H1 (cell line): ENCODE measurements around the gene ETV5. TPM values are rescaled to one million over a fixed set of nuclear protein-coding genes. Genes with fewer than 3 reads are reported as not detected.

Experiments used
- CTCF ChIA-PET: fragments of 300-600 bp; sonication (Branson Sonifier 250); formaldehyde crosslinking; loops from one replicate; lab custom pipeline; 2021; ENCODE audit not compliant: partially characterized antibody; lab: Charles Lee
- POLR2A ChIA-PET: fragments of 300-600 bp; sonication (Branson Sonifier 250); formaldehyde crosslinking; loops from one replicate; lab custom pipeline; 2021; ENCODE audit warnings: inconsistent platforms; ENCODE audit not compliant: partially characterized antibody; lab: Charles Lee
- DNase-seq, 2 experiments: peaks; one replicate each; pipeline versions ENCODE4 v3.0.0 to v3.0.0-alpha.2; 2010 to 2022; ENCODE audit warnings: low spot score in 2 of 2, low read depth in 1 of 2, mixed read lengths in 1 of 2
- FAIRE-seq: peaks from 2 replicates; lab custom pipeline; 2011; peaks lifted over from hg19 to GRCh38; lab: Jason Lieb, UNC
- H2AFZ ChIP-seq: 2 replicates; pipeline ENCODE4 v1.8.1; 2012; ENCODE audit warnings: low read length, inconsistent platforms
- H2AK5ac ChIP-seq: 2 replicates; pipeline ENCODE4 v1.6.1; 2013; ENCODE audit warnings: low read depth, low read length
- H2BK120ac ChIP-seq: replicated peaks from 2 replicates; pipeline ENCODE3; 2013; ENCODE audit warnings: low read depth, low read length, inconsistent platforms
- H2BK12ac ChIP-seq: 2 replicates; pipeline ENCODE4 v1.6.1; 2013; ENCODE audit warnings: low read depth, low read length
- H2BK15ac ChIP-seq: 2 replicates; pipeline ENCODE4 v1.6.1; 2013; ENCODE audit warnings: low read length
- H2BK20ac ChIP-seq: 2 replicates; pipeline ENCODE4 v1.6.1; 2013; ENCODE audit warnings: low read length
- H2BK5ac ChIP-seq: 2 replicates; pipeline ENCODE4 v1.6.1; 2013; ENCODE audit warnings: low read depth, low read length
- H3K14ac ChIP-seq: 2 replicates; pipeline ENCODE4 v1.6.1; 2013; ENCODE audit warnings: inconsistent platforms; ENCODE audit not compliant: insufficient read length
- H3K18ac ChIP-seq: 2 replicates; pipeline ENCODE4 v1.6.1; 2013; ENCODE audit warnings: low read length; ENCODE audit errors: extremely low read depth
- H3K23ac ChIP-seq: 2 replicates; pipeline ENCODE4 v1.6.1; 2013; ENCODE audit warnings: inconsistent platforms; ENCODE audit not compliant: insufficient read length
- H3K23me2 ChIP-seq: 2 replicates; pipeline ENCODE4 v1.6.1; 2013; ENCODE audit warnings: low read depth, low read length
- H3K27ac ChIP-seq: 2 replicates; pipeline ENCODE4 v1.6.1; 2011; ENCODE audit warnings: low read depth, low read length, inconsistent platforms
- H3K27me3 ChIP-seq, 4 experiments: replicated peaks in 1 of 4; 1 replicate in 1 of 4; 2 replicates in 3 of 4; pipeline versions ENCODE4 v1.6.1 to v1.8.1; 2011 to 2013; ENCODE audit warnings: low read length in 3 of 4, mild to moderate bottlenecking in 3 of 4, inconsistent platforms in 2 of 4, mixed read lengths in 2 of 4, moderate library complexity in 1 of 4; ENCODE audit not compliant: control insufficient read depth in 3 of 4, insufficient read depth in 3 of 4; ENCODE audit errors: extremely low read depth in 1 of 4
- H3K36me3 ChIP-seq, 4 experiments: 2 replicates each; pipeline versions ENCODE4 v1.6.1 to v1.8.1; 2011 to 2013; ENCODE audit warnings: mild to moderate bottlenecking in 4 of 4, low read length in 3 of 4, moderate library complexity in 2 of 4, control low read depth in 1 of 4, inconsistent platforms in 1 of 4; ENCODE audit not compliant: insufficient read depth in 4 of 4, control insufficient read depth in 2 of 4
- H3K4ac ChIP-seq: replicated peaks from 2 replicates; pipeline ENCODE3; 2013; ENCODE audit warnings: low read length, low read depth, mixed read lengths, inconsistent platforms; ENCODE audit not compliant: insufficient read length
- H3K4me1 ChIP-seq, 4 experiments: replicated peaks in 1 of 4; 1 replicate in 1 of 4; 2 replicates in 3 of 4; pipeline versions ENCODE4 v1.6.1 to v1.8.1; 2011 to 2013; ENCODE audit warnings: low read length in 3 of 4, inconsistent platforms in 2 of 4, mixed read lengths in 1 of 4; ENCODE audit not compliant: insufficient read depth in 4 of 4, control insufficient read depth in 3 of 4
- H3K4me2 ChIP-seq, 2 experiments: 2 replicates each; pipeline versions ENCODE4 v1.6.1 to v1.8.1; 2011 to 2013; ENCODE audit warnings: low read depth in 2 of 2, low read length in 2 of 2, control low read depth in 1 of 2, inconsistent platforms in 1 of 2, mild to moderate bottlenecking in 1 of 2; ENCODE audit not compliant: insufficient read depth in 1 of 2
- H3K4me3 ChIP-seq, 4 experiments: fragments of 200-600, 300-600 bp in 1 of 4; sonication (generic), shearing (Covaris generic), sonication (Bioruptor Twin) in 1 of 4; 2 replicates each; pipeline versions ENCODE4 v1.5.1 to v1.8.1; 2011 to 2016; ENCODE audit warnings: low read length in 4 of 4, low read depth in 3 of 4, control low read depth in 2 of 4, inconsistent platforms in 2 of 4, mild to moderate bottlenecking in 2 of 4, mixed read lengths in 1 of 4, moderate library complexity in 1 of 4; ENCODE audit not compliant: insufficient read depth in 2 of 4; ENCODE audit errors: extremely low read depth in 1 of 4
- H3K56ac ChIP-seq: replicated peaks from 2 replicates; pipeline ENCODE3; 2013; ENCODE audit warnings: low read depth, mild to moderate bottlenecking, mixed read lengths, low read length, inconsistent platforms; ENCODE audit not compliant: insufficient read length
- H3K79me1 ChIP-seq: 2 replicates; pipeline ENCODE4 v1.6.1; 2013; ENCODE audit warnings: low read depth, low read length, control low read depth
- H3K79me2 ChIP-seq, 2 experiments: 2 replicates each; pipeline versions ENCODE4 v1.6.1 to v1.8.1; 2012 to 2013; ENCODE audit warnings: low read length in 2 of 2, mild to moderate bottlenecking in 2 of 2, inconsistent platforms in 1 of 2; ENCODE audit not compliant: insufficient read depth in 2 of 2, control insufficient read depth in 1 of 2
- H3K9ac ChIP-seq, 4 experiments: replicated peaks in 1 of 4; 1 replicate in 1 of 4; 2 replicates in 3 of 4; pipeline versions ENCODE4 v1.6.1 to v1.8.1; 2011 to 2013; ENCODE audit warnings: low read depth in 3 of 4, low read length in 3 of 4, control low read depth in 2 of 4, mild to moderate bottlenecking in 2 of 4, moderate library complexity in 2 of 4, inconsistent platforms in 1 of 4; ENCODE audit errors: extremely low read depth in 1 of 4
- H3K9me3 ChIP-seq, 2 experiments: 2 replicates each; pipeline versions ENCODE4 v1.6.1 to v1.8.1; 2012 to 2013; ENCODE audit warnings: mild to moderate bottlenecking in 2 of 2, moderate library complexity in 2 of 2, control low read depth in 1 of 2, inconsistent platforms in 1 of 2, low read depth in 1 of 2, low read length in 1 of 2, mixed read lengths in 1 of 2; ENCODE audit not compliant: insufficient read depth in 2 of 2
- H4K20me1 ChIP-seq, 2 experiments: replicated peaks in 1 of 2; 2 replicates each; pipeline versions ENCODE3 to v1.8.1; 2011 to 2013; ENCODE audit warnings: inconsistent platforms in 2 of 2, low read length in 2 of 2, mild to moderate bottlenecking in 1 of 2; ENCODE audit not compliant: insufficient read depth in 2 of 2, control insufficient read depth in 1 of 2
- H4K5ac ChIP-seq: 2 replicates; pipeline ENCODE4 v1.6.1; 2013; ENCODE audit warnings: low read length, low read depth, mixed read lengths, inconsistent platforms; ENCODE audit not compliant: insufficient read length
- H4K8ac ChIP-seq: 2 replicates; pipeline ENCODE4 v1.8.0; 2013; ENCODE audit warnings: mild to moderate bottlenecking, moderate library complexity, low read length, inconsistent platforms; ENCODE audit not compliant: insufficient read depth; ENCODE audit errors: extremely low read depth
- H4K91ac ChIP-seq: replicated peaks from 2 replicates; pipeline ENCODE3; 2013; ENCODE audit warnings: low read length, mixed read lengths, inconsistent platforms; ENCODE audit not compliant: insufficient read length
- ATF3 ChIP-seq: IDR thresholded peaks from 2 replicates; pipeline ENCODE4 v1.6.1; 2011; ENCODE audit warnings: low read depth, mild to moderate bottlenecking, low read length; ENCODE audit not compliant: insufficient read depth
- BRCA1 ChIP-seq: IDR thresholded peaks from 2 replicates; pipeline ENCODE4 v1.6.1; 2012; ENCODE audit warnings: low read depth, low read length, improper control_type of control experiment
- CTBP2 ChIP-seq: IDR thresholded peaks from 2 replicates; pipeline ENCODE4 v1.7.0; 2011; ENCODE audit warnings: borderline replicate concordance, mild to moderate bottlenecking, moderate library complexity, mixed read lengths, low read length; ENCODE audit not compliant: insufficient read depth, insufficient read length
- CTCF ChIP-seq, 3 experiments: IDR thresholded peaks; 1 replicate in 2 of 3; 2 replicates in 1 of 3; pipeline versions ENCODE4 v1.5.1 to v1.6.1; 2011; ENCODE audit warnings: low read length in 3 of 3, mild to moderate bottlenecking in 3 of 3, inconsistent platforms in 2 of 3, low read depth in 1 of 3, moderate library complexity in 1 of 3; ENCODE audit not compliant: insufficient read depth in 1 of 3; ENCODE audit errors: control extremely low read depth in 1 of 3
- SAP30 ChIP-seq: fragments of 300-600 bp; sonication (generic); IDR thresholded peaks from 2 replicates; pipeline ENCODE4 v1.7.1; 2012; ENCODE audit warnings: low read length, moderate library complexity, mild to moderate bottlenecking, inconsistent platforms; ENCODE audit not compliant: insufficient read depth, insufficient replicate concordance
- SUZ12 ChIP-seq: fragments of 200-600 bp; sonication (generic); IDR thresholded peaks from 2 replicates; pipeline ENCODE4 v1.6.1; 2012; ENCODE audit warnings: mild to moderate bottlenecking, inconsistent platforms, low read length, moderate library complexity, mixed read lengths
- TCF12 ChIP-seq: IDR thresholded peaks from 2 replicates; pipeline ENCODE4 v1.6.1; 2011; ENCODE audit warnings: low read depth, mild to moderate bottlenecking, low read length
- WGBS, 2 experiments: shearing (Covaris generic) in 1 of 2; methylation state at CpG; one replicate each; pipeline versions ENCODE4 v1.1.6 to v1.1.7; 2013 to 2015; ENCODE audit warnings: low lambda C conversion rate in 2 of 2, mixed read lengths in 2 of 2, inconsistent platforms in 1 of 2, low coverage in 1 of 2, missing lambda C conversion rate in 1 of 2; ENCODE audit not compliant: insufficient replicate concordance in 2 of 2, insufficient coverage in 1 of 2, insufficient read length in 1 of 2; ENCODE audit errors: extremely low coverage in 1 of 2, missing lambda C conversion rate in 1 of 2; 5-methylcytosine and 5-hydroxymethylcytosine counted together
- polyA plus RNA-seq, 7 experiments: library from polyadenylated mRNA; depleted of rRNA in 3 of 7; stranded (reverse) in 5 of 7; unstranded in 2 of 7; fragments of >200 nt in 5 of 7; fragments of 200-250 nt in 2 of 7; gene quantifications; 1 replicate in 5 of 7; 2 replicates in 1 of 7; 4 replicates in 1 of 7; pipeline versions ENCODE4 v1.2.1 to v1.2.3, GENCODE V29; 2011 to 2013; ENCODE audit warnings: missing spikeins in 2 of 7, mixed read lengths in 2 of 7
- total RNA-seq: library from RNA; stranded (reverse); fragmentation: NEBNext Ultra II Directional; extraction: Animal tissue kit (Norgen Biotek cat#: 25700); gene quantifications from 2 replicates; pipeline ENCODE4 v1.2.1, GENCODE V29; 2021

ETV5 gene
- total and polyA plus RNA-seq, 2 of the 8 experiments (the other 6 are each of a cell fraction or from before 2014, with no cell fraction given): 13.1 to 36.9 TPM

GRCh38 chr3:186070996-186071395 is 37.9 kb downstream of the ETV5 start:
- Histone ChIP-seq H3K27ac (no peak overlapping the region), H3K9me3 (no peaks in the 10 kb centered on the region), H3K4me1 (no peaks in the 10 kb centered on the region), H4K91ac (no peak overlapping the region), H3K27me3 (no peaks in the 10 kb centered on the region), H2AFZ (no peak overlapping the region), H3K23ac (no peak overlapping the region), H3K9ac (no peak overlapping the region), H3K79me1 (no peaks in the 10 kb centered on the region), H3K56ac (no peak overlapping the region), H4K8ac (no peak overlapping the region), H3K36me3 (0 out of 8 replicates have a peak, but pooled peaks cover 0 to 3% (median 0%) of the 10 kb centered on the region in 4 experiments), H2AK5ac (no peak overlapping the region), H2BK20ac (no peak overlapping the region), H2BK5ac (no peak overlapping the region), H3K4ac (no peak overlapping the region), H3K4me3 (no peak overlapping the region), H2BK15ac (no peak overlapping the region), H3K4me2 (no peak overlapping the region), H2BK120ac (no peak overlapping the region), H2BK12ac (no peak overlapping the region), H3K14ac (no peak overlapping the region), H3K18ac (no peak overlapping the region), H3K79me2 (no peaks in the 10 kb centered on the region), H4K20me1 (peaks cover 0 to 2% of the 10 kb centered on the region in 2 experiments), H4K5ac (no peak overlapping the region), H3K23me2 (no peaks in the 10 kb centered on the region)
- POLR2A ChIA-PET: interaction anchor here (1.2 to 2.0 kb wide), 4 partner anchors 9 to 123 kb away, joined by 3 to 5 read pairs (median 4); no protein-coding TSS in a partner anchor
- WGBS, 2 experiments: 88% methylated on average over 9 of the region's 9 CpGs; no CpG with 5 or more reads in 1 of the 2 experiments
- CTCF ChIA-PET: interaction anchor here (0.7 to 1.9 kb wide), 4 partner anchors 10 to 171 kb away, joined by 3 to 6 read pairs (median 4); no protein-coding TSS in a partner anchor
- DNase-seq (no peak), FAIRE-seq (no peak)
- TF ChIP-seq CTCF (IDR thresholded peaks at IDR 0.05; ENCODE audit: control extremely low read depth in 1 of 3, insufficient read depth in 1 of 3, low read depth in 1 of 3, low read length in 3 of 3): no peak
- TF ChIP-seq ATF3: no peak
- TF ChIP-seq SUZ12: no peak
- no peak for TF ChIP-seq CTBP2
- no peak for TF ChIP-seq BRCA1
- TF ChIP-seq TCF12: no peak
- no peak for TF ChIP-seq SAP30
